HL-60 (cell line): ENCODE measurements around the gene ADD1.

Source experiments
- CTCF ChIP-seq: IDR thresholded peaks from one replicate; pipeline ENCODE4 v1.5.1; 2011; ENCODE audit warnings: low read length, control low read depth, inconsistent platforms; ENCODE audit not compliant: insufficient read depth
- GABPA ChIP-seq: IDR thresholded peaks from 2 replicates; pipeline ENCODE4 v1.6.1; 2012; ENCODE audit warnings: low read depth
- POLR2AphosphoS5 ChIP-seq: IDR thresholded peaks from 2 replicates; pipeline ENCODE4 v1.6.1; 2012; ENCODE audit warnings: low read depth
- REST ChIP-seq: IDR thresholded peaks from 2 replicates; pipeline ENCODE4 v1.6.1; 2012; ENCODE audit warnings: low read depth; ENCODE audit not compliant: insufficient replicate concordance
- SPI1 ChIP-seq: IDR thresholded peaks from 2 replicates; pipeline ENCODE4 v1.6.1; 2012; ENCODE audit warnings: low read depth, mild to moderate bottlenecking, borderline replicate concordance

GRCh38 chr4:2835978-2836377 lies 7.7 kb upstream of the ADD1 start:
- no peak for TF ChIP-seq CTCF
- TF ChIP-seq POLR2AphosphoS5: 0 out of 2 replicates have a peak, but pooled peaks have one; percentile 6
- TF ChIP-seq REST: no peak
- no peak for TF ChIP-seq GABPA
- no peak for TF ChIP-seq SPI1
